Left lung (tissue), 10 donors: ENCODE results near the gene MCM6. TPM values are rescaled to one million over a fixed set of nuclear protein-coding genes. Genes with fewer than 3 reads are reported as not detected.

Experiments used
- ATAC-seq: fragments of 200-7000 bp; cut with Tn5 transposase; one replicate; pipeline ENCODE4 v1.9.1; 2020; ENCODE audit warnings: moderate library complexity
- DNase-seq, 4 donors: peaks; one replicate each; pipeline ENCODE4 v3.0.0-alpha.2; 2013 to 2020
- H3K27ac ChIP-seq, 2 donors: fragments of 200-600 bp; sonication (generic) in 1 of 2; one replicate each; pipeline versions ENCODE4 v1.5.0 to v1.8.0; 2020 to 2021
- H3K27me3 ChIP-seq, 2 donors: fragments of 200-600 bp; sonication (generic) in 1 of 2; one replicate each; pipeline versions ENCODE4 v1.5.0 to v1.8.0; 2020 to 2021
- H3K36me3 ChIP-seq, 2 donors: fragments of 200-600 bp; sonication (generic) in 1 of 2; one replicate each; pipeline versions ENCODE4 v1.5.0 to v1.8.0; 2020 to 2021
- H3K4me1 ChIP-seq, 2 donors: fragments of 200-600 bp; one replicate each; pipeline ENCODE4 v1.8.0; 2021
- H3K4me3 ChIP-seq, 2 donors: fragments of 200-600 bp; sonication (generic) in 1 of 2; one replicate each; pipeline versions ENCODE4 v1.5.0 to v1.8.0; 2020 to 2021; ENCODE audit warnings: mild to moderate bottlenecking in 1 of 2
- H3K9me3 ChIP-seq, 2 donors: fragments of 200-600 bp; sonication (generic) in 1 of 2; one replicate each; pipeline versions ENCODE4 v1.5.0 to v1.8.0; 2020 to 2021
- intact Hi-C, 2 donors: fragments of 100-400 bp; cut with DNase I; formaldehyde crosslinking; loops; one replicate each; pipeline versions ENCODE4 v1.11.2 to v1.14.2; 2022
- polyA plus RNA-seq, 6 donors: library from polyadenylated mRNA; unstranded; fragments of 120-200 nt; gene quantifications; one replicate each; pipeline ENCODE4 v1.2.1, GENCODE V29; 2013; ENCODE audit not compliant: insufficient read length in 6 of 6
- total RNA-seq, 2 donors: library from RNA; stranded (reverse); fragmentation: NEBNext Ultra II Directional; extraction: Animal tissue kit (Norgen Biotek cat#: 25700); gene quantifications; one replicate each; pipeline ENCODE4 v1.2.1, GENCODE V29; 2021
- TF ChIP-seq, protein P1 (sequence below), 2 donors: fragments of 200-600 bp; sonication (generic) in 1 of 2; IDR thresholded peaks; one replicate each; pipeline versions ENCODE4 v1.5.0 to v1.8.0; 2021; ENCODE audit warnings: antibody characterized with exemption in 2 of 2
- donor health status: DM: no; HTN: yes; CAD: no.
- donor health status: DM: no; HTN: no; CAD: no.

Gene MCM6
- total and polyA plus RNA-seq, 8 donors, result 21.1 to 60.8 (median 50.1) TPM

DNA sequence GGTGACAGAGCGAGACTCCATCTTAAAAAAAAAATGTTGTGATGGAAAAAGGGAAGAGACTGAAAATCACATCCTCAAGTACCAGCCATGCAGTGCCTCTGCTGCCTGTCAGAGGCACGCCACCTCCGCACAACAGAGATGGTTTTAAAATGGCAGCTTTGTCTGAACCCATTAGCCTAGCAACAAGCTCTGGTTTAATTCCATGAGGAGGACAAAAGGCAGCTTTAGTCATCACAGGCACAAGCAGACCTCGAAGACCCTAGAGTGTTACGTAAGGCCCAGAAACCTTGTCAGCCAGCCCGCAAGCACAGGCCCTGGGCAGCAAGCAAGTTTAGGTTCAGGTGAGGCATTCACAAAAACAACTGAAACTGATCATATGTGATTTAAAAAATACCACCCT is 49.7 kb downstream of the MCM6 start:
- no peaks in the 10 kb centered on the region for H3K27me3 ChIP-seq
- H3K9me3 ChIP-seq, result peaks cover 0 to 9% of the 10 kb centered on the region in 2 donors
- H3K36me3 ChIP-seq, result no peaks in the 10 kb centered on the region
- no peak overlapping the region for H3K27ac ChIP-seq
- ATAC-seq, result no peak
- H3K4me1 ChIP-seq, result no peaks in the 10 kb centered on the region
- DNase-seq, result no peak
- intact Hi-C loops, result no loop called here
- TF ChIP-seq, protein P1, sequence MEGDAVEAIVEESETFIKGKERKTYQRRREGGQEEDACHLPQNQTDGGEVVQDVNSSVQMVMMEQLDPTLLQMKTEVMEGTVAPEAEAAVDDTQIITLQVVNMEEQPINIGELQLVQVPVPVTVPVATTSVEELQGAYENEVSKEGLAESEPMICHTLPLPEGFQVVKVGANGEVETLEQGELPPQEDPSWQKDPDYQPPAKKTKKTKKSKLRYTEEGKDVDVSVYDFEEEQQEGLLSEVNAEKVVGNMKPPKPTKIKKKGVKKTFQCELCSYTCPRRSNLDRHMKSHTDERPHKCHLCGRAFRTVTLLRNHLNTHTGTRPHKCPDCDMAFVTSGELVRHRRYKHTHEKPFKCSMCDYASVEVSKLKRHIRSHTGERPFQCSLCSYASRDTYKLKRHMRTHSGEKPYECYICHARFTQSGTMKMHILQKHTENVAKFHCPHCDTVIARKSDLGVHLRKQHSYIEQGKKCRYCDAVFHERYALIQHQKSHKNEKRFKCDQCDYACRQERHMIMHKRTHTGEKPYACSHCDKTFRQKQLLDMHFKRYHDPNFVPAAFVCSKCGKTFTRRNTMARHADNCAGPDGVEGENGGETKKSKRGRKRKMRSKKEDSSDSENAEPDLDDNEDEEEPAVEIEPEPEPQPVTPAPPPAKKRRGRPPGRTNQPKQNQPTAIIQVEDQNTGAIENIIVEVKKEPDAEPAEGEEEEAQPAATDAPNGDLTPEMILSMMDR (IDR thresholded peaks at IDR 0.05), result no peak
- no peak overlapping the region for H3K4me3 ChIP-seq

DNA sequence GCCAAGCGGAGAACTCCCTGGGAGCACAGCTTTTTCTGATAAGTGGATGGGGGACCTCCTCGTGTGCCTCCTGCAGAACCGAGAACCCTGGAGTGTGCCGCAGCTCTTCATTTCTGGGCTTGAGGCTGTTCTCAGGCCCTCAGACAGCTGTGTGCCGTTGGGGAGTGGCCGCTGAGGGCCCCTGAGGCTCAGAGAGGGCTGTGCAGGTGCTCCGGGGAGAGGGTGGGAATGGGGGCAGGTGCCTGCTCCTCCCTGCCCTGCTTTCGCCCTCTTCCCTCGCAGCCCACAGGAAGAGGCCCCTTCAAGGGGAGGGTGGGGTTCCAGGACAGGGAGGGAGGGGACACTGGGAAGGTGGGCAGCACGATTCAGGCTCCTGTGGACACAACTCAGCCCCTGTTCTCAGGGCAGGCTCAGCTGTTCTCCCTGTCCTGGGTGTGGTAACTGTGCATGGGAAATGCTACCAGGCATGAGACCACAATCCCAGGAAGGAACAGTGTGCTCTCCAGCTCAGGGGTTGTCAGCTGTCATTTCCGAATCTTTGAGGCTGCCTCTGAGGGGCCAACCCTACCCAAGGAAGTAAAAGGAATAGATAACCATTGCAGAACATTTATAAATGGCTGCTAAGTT is 50.6 kb downstream of the MCM6 start:
- Histone ChIP-seq H3K36me3 (no peaks in the 10 kb centered on the region), H3K27me3 (no peaks in the 10 kb centered on the region), H3K4me1 (no peaks in the 10 kb centered on the region), H3K9me3 (peaks cover 0 to 9% of the 10 kb centered on the region in 2 donors), H3K4me3 (no peak overlapping the region), H3K27ac (no peak overlapping the region)
- ATAC-seq (peak; percentile 75), DNase-seq (no peak)
- TF ChIP-seq, protein P1 (IDR thresholded peaks at IDR 0.05), result no peak
- intact Hi-C loops, result no loop called here

DNA sequence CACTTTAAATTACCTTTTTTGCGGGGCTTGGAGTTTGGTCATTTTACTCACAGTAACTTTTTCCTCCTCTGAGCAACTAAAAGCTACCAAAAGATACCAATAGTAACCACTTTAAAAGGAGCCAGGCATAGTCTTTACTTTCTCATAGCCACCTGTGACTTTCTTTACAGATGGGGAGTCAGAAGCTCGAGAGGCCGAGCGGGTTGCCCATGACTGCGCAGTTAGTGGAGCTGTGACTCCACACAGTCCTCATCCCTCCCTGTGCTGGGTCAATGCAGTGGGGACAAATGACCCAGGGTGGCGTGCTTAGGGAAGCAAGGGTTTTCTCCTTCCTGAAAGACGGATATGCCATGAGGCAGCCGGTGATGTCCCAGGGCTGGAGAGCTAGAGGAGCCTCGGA is 51.1 kb downstream of the MCM6 start:
- Histone ChIP-seq H3K4me3 (no peak overlapping the region), H3K27me3 (no peaks in the 10 kb centered on the region), H3K27ac (no peak overlapping the region), H3K9me3 (peaks cover 0 to 9% of the 10 kb centered on the region in 2 donors), H3K36me3 (no peaks in the 10 kb centered on the region), H3K4me1 (no peaks in the 10 kb centered on the region)
- TF ChIP-seq, protein P1 (IDR thresholded peaks at IDR 0.05), result no peak
- intact Hi-C loops, result no loop called here
- ATAC-seq, result no peak
- DNase-seq, result no peak

DNA sequence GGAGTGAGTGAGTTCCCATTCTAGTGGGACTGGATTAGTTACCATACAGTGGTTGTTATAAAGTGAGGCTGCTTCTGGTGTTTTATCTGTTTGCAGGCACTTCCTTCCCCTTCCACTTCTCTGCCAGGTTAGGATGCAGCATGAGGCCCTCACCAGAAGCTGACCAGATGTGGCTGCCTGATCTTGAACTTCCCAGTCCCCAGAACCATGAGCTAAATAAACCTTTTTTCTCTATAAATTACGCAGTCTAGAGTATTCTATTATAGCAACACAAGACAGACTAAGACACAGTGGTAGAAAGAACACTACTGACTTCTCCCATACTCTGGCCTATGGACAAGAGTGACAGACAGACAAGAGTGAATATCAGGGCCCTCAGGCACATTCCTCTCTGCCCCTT is 53.4 kb downstream of the MCM6 start:
- ATAC-seq (no peak), DNase-seq (no peak)
- Histone ChIP-seq H3K27ac (no peak overlapping the region), H3K4me1 (no peaks in the 10 kb centered on the region), H3K27me3 (no peaks in the 10 kb centered on the region), H3K4me3 (no peak overlapping the region), H3K9me3 (peaks cover 0 to 9% of the 10 kb centered on the region in 2 donors), H3K36me3 (no peaks in the 10 kb centered on the region)
- TF ChIP-seq, protein P1 (IDR thresholded peaks at IDR 0.05), result no peak
- intact Hi-C loops, result no loop called here

DNA sequence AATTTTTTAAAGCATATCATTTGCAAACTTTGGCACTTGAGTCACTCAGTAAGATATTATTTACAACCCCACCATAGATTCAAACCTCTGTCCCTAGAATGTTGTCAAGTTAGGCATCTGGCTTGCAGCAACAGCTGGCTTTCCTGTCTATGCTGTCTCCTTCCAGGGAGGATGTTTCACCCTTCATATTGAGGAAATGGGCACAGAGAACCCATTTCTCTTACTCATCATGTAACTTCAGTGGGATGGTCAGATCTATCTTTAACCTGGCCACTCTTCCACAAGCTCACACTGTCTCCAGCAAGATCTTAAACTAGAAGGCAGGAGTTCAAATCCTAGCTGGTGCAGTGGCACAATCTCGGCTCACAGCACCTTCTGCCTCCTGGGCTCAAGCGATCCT is 55.1 kb downstream of the MCM6 start:
- H3K9me3 ChIP-seq, result peaks cover 0 to 9% of the 10 kb centered on the region in 2 donors
- no peaks in the 10 kb centered on the region for H3K27me3 ChIP-seq
- intact Hi-C loops, result no loop called here
- ATAC-seq, result no peak
- H3K27ac ChIP-seq, result no peak overlapping the region
- H3K36me3 ChIP-seq, result no peaks in the 10 kb centered on the region
- DNase-seq, result no peak
- no peaks in the 10 kb centered on the region for H3K4me1 ChIP-seq
- no peak overlapping the region for H3K4me3 ChIP-seq
- TF ChIP-seq, protein P1 (IDR thresholded peaks at IDR 0.05), result no peak
